OCI-LY7 (cell line): ENCODE measurements around the gene SEPTIN10. TPM values are rescaled to one million over a fixed set of nuclear protein-coding genes. Genes with fewer than 3 reads are reported as not detected.
"Not testable (repeated sequence)": the region's sequence is repeated elsewhere in the genome, so short reads cannot be mapped to it uniquely, and the experiment has no call there.

Experiments
- BruUV-seq: library from RNA; stranded (reverse); fragments of 400-500 nt; replicated peaks from 2 replicates; lab custom pipeline; 2021; lab: Mats Ljungman, UMichigan
- CTCF ChIA-PET: fragments of 300-600 bp; sonication (Branson Sonifier 250); formaldehyde crosslinking; loops from one replicate; lab custom pipeline; 2022; ENCODE audit warnings: antibody characterized with exemption; ENCODE audit not compliant: unreplicated experiment; lab: Charles Lee
- POLR2A ChIA-PET: fragments of 300-600 bp; sonication (Branson Sonifier 250); formaldehyde crosslinking; loops from one replicate; lab custom pipeline; 2022; ENCODE audit warnings: antibody characterized with exemption; lab: Charles Lee
- DNase-seq: peaks from one replicate; pipeline ENCODE4 v3.0.0-alpha.2; 2015; ENCODE audit warnings: low spot score
- H2AFZ ChIP-seq: fragments of 200-600 bp; sonication (generic), shearing (Covaris generic); 2 replicates; pipeline ENCODE4 v1.6.1; 2014; ENCODE audit warnings: mild to moderate bottlenecking, antibody characterized with exemption, low read length, moderate library complexity
- H3K27ac ChIP-seq: fragments of 200-600 bp; sonication (generic); 2 replicates; pipeline ENCODE4 v1.5.1; 2014; ENCODE audit warnings: mixed run types, low read depth, mild to moderate bottlenecking, moderate library complexity, low read length, inconsistent platforms; ENCODE audit not compliant: poor library complexity, severe bottlenecking
- H3K36me3 ChIP-seq: fragments of 200-600 bp; sonication (generic); 2 replicates; pipeline ENCODE4 v1.6.1; 2014; ENCODE audit warnings: mild to moderate bottlenecking, antibody characterized with exemption, low read length, moderate library complexity, mixed read lengths; ENCODE audit not compliant: insufficient read depth
- H3K4me1 ChIP-seq: fragments of 200-600 bp; sonication (generic); 2 replicates; pipeline ENCODE4 v1.5.1; 2014; ENCODE audit warnings: mild to moderate bottlenecking, low read length; ENCODE audit not compliant: insufficient read depth, poor library complexity, severe bottlenecking
- H3K4me2 ChIP-seq: fragments of 200-600 bp; sonication (generic); 2 replicates; pipeline ENCODE4 v1.6.1; 2014; ENCODE audit warnings: mild to moderate bottlenecking, low read length
- H3K4me3 ChIP-seq: fragments of 200-600 bp; sonication (generic); 2 replicates; pipeline ENCODE4 v1.5.1; 2014; ENCODE audit warnings: mild to moderate bottlenecking, low read depth, low read length; ENCODE audit not compliant: poor library complexity, severe bottlenecking
- H3K79me2 ChIP-seq: fragments of 200-600 bp; sonication (generic); 2 replicates; pipeline ENCODE4 v1.6.1; 2016; ENCODE audit warnings: low read depth, mild to moderate bottlenecking, low read length, moderate library complexity, mixed read lengths; ENCODE audit not compliant: insufficient read depth
- H3K9me2 ChIP-seq: fragments of 200-600 bp; sonication (generic); 2 replicates; pipeline ENCODE4 v1.6.1; 2016; ENCODE audit warnings: mild to moderate bottlenecking, low read length, mixed read lengths; ENCODE audit not compliant: insufficient read depth
- H3K9me3 ChIP-seq: fragments of 200-600 bp; sonication (generic); 2 replicates; pipeline ENCODE4 v1.6.1; 2014; ENCODE audit warnings: mild to moderate bottlenecking, mixed run types, low read length, mixed read lengths
- H4K20me1 ChIP-seq: fragments of 200-600 bp; sonication (generic); 2 replicates; pipeline ENCODE4 v1.6.1; 2014; ENCODE audit warnings: mild to moderate bottlenecking, antibody characterized with exemption, low read length, moderate library complexity, mixed read lengths; ENCODE audit not compliant: insufficient read depth
- EZH2phosphoT487 ChIP-seq: fragments of 200-600 bp; sonication (generic); IDR thresholded peaks from 2 replicates; pipeline ENCODE4 v1.6.1; 2018; ENCODE audit warnings: low read depth, borderline replicate concordance, mild to moderate bottlenecking, mixed run types, antibody characterized with exemption, low read length, moderate library complexity, mixed read lengths
- intact Hi-C: fragments of 100-400 bp; cut with micrococcal nuclease; formaldehyde crosslinking; loops from one replicate; pipeline ENCODE4 v1.10.0; 2022; ENCODE audit not compliant: unreplicated experiment
- total RNA-seq, 2 experiments: library from RNA; depleted of rRNA in 1 of 2; stranded (reverse); fragments of >200 nt in 1 of 2; shearing (Covaris generic) in 1 of 2; gene quantifications; 2 replicates each; pipeline ENCODE4 v1.2.3, GENCODE V29; 2014 to 2022
- TF ChIP-seq, protein P1 (sequence below): fragments of 200-600 bp; sonication (generic); conservative IDR thresholded peaks from 2 replicates; pipeline ENCODE4 v1.5.1; 2014; ENCODE audit warnings: mild to moderate bottlenecking, antibody characterized with exemption, low read length, moderate library complexity, mixed read lengths

The SEPTIN10 gene
- total RNA-seq, 2 experiments from 2014 or later = not detected

DNA sequence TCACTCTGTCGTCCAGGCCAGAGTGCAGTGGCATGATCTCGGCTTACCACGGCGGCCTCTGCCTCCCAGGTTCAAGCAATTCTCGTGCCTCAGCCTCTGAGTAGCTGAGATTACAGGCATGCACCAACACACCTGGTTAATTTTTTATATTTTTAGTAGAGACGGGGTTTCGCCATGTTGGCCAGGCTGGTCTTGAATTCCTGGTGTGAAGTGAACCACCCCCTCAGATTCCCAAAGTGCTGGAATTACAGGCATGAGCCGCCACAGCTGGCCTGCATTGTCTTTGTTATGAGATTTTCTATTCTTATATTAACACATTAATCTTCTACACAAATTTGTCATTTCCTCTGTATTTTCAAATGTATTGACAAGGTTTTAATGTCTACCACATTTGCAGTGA, 75.2 kb downstream of the SEPTIN10 start:
- no peaks in the 10 kb centered on the region for H3K9me3 ChIP-seq
- ChIA-PET POLR2A (no interaction called here), CTCF (no interaction called here)
- no peaks in the 10 kb centered on the region for H3K4me1 ChIP-seq
- no peak overlapping the region for H2AFZ ChIP-seq
- BruUV-seq = no TSS peak
- H3K9me2 ChIP-seq = no peaks in the 10 kb centered on the region
- no peaks in the 10 kb centered on the region for H4K20me1 ChIP-seq
- H3K36me3 ChIP-seq = no peaks in the 10 kb centered on the region
- no peak overlapping the region for H3K4me2 ChIP-seq
- intact Hi-C loops = no loop called here
- H3K4me3 ChIP-seq = no peak overlapping the region
- TF ChIP-seq, protein P1, sequence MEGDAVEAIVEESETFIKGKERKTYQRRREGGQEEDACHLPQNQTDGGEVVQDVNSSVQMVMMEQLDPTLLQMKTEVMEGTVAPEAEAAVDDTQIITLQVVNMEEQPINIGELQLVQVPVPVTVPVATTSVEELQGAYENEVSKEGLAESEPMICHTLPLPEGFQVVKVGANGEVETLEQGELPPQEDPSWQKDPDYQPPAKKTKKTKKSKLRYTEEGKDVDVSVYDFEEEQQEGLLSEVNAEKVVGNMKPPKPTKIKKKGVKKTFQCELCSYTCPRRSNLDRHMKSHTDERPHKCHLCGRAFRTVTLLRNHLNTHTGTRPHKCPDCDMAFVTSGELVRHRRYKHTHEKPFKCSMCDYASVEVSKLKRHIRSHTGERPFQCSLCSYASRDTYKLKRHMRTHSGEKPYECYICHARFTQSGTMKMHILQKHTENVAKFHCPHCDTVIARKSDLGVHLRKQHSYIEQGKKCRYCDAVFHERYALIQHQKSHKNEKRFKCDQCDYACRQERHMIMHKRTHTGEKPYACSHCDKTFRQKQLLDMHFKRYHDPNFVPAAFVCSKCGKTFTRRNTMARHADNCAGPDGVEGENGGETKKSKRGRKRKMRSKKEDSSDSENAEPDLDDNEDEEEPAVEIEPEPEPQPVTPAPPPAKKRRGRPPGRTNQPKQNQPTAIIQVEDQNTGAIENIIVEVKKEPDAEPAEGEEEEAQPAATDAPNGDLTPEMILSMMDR = no peak
- no peak for TF ChIP-seq EZH2phosphoT487
- H3K79me2 ChIP-seq = no peaks in the 10 kb centered on the region
- H3K27ac ChIP-seq = no peak overlapping the region
- DNase-seq = no peak

DNA sequence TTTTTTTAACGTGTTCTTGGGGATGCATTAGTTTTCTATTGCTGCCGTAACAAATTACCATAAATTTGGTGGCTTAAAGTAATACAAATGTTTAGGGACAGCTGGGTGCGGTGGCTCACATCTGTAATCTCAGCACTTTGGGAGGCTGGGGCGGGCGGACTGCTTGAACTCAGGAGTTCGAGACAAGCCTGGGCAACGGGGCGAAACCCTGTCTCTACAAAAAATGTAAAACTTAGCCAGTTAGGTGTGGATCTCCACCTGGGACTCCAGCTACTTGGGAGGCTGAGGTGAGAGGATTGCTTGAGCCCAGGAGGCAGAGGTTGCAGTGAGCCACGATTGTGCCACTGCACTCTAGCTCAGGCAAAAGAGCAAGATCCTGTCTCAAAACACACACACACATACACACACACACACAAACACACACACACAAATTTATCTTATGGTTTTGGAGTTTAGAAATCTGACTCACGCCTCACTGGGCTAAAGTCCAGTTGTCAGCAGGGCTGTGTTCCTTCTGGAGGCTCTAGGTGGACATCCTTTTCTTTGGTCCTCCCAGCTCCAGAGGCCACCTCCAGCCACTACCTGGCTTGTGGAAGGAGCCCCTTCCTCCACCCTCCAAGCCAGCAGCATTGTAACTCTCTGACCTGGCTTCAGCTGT, 76.1 kb downstream of the SEPTIN10 start:
- intact Hi-C loops = no loop called here

DNA sequence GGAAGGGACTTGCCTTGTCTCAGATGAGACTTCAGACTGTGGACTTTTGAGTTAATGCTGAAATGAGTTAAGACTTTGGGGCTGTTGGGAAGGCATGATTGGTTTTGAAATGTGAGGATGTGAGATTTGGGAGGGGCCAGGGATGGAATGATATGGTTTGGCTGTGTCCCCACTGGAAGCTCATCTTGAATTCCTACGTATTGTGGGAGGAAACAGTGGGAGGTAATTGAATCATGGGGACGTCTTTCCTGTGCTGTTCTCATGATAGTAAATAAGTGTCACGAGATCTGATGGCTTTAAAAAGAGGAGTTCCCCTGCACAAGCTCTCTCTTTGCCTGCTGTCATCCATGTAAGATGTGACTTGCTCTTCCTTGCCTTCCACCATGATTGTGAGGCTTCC, 77.2 kb downstream of the SEPTIN10 start:
- DNase-seq, POLR2A ChIA-PET, H3K36me3 ChIP-seq, H3K4me3 ChIP-seq, H3K27ac ChIP-seq, H3K4me1 ChIP-seq, H3K79me2 ChIP-seq, BruUV-seq, intact Hi-C loops, H3K4me2 ChIP-seq, CTCF ChIA-PET, H2AFZ ChIP-seq, H3K9me3 ChIP-seq, H4K20me1 ChIP-seq, H3K9me2 ChIP-seq: not testable (repeated sequence)

More for the DNA sequence above, 76.1 kb downstream of the SEPTIN10 start:
- H3K4me3 ChIP-seq = no peak overlapping the region
- no peak for DNase-seq
- H3K27ac ChIP-seq = no peak overlapping the region
- no peaks in the 10 kb centered on the region for H3K4me1 ChIP-seq
- no TSS peak for BruUV-seq
- ChIA-PET POLR2A (no interaction called here), CTCF (no interaction called here)
- H3K4me2 ChIP-seq = no peak overlapping the region
- no peaks in the 10 kb centered on the region for H4K20me1 ChIP-seq
- no peaks in the 10 kb centered on the region for H3K9me3 ChIP-seq
- no peaks in the 10 kb centered on the region for H3K36me3 ChIP-seq
- no peak overlapping the region for H2AFZ ChIP-seq
- no peaks in the 10 kb centered on the region for H3K9me2 ChIP-seq
- H3K79me2 ChIP-seq = no peaks in the 10 kb centered on the region
- TF ChIP-seq, protein P1 = no peak
- no peak for TF ChIP-seq EZH2phosphoT487
